ENCODE results near the gene SRPK1.
"Not testable (repeated sequence)": the region's sequence is repeated elsewhere in the genome, so short reads cannot be mapped to it uniquely, and the experiment has no call there.

SRPK1 gene

DNA sequence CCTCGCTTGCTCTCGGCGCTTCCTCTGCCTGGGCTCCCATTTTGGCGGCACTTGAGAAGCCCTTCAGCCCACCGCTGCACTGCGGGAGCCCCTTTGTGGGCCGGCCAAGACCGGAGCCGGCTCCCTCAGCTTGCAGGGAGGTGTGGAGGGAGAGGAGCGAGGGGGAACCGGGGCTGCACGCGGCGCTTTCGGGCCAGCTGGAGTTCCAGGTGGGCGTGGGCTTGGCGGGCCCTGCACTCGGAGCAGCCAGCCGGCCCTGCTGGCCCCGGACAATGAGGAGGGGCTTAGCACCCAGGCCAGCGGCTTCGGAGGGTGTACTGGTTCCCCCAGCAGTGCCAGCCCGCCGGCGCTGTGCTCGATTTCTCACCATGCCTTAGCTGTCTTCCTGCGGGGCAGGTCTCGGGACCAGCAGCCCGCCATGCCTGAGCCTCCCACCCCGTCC, 10.2 kb upstream of the SRPK1 start:
- no peaks in the 10 kb centered on the region for H3K9me3 ChIP-seq (ENCODE audit: insufficient read depth, low read depth, low read length)
- WGBS = 7% methylated on average over 30 of the region's 30 CpGs
- H3K27ac ChIP-seq (ENCODE audit: low read depth, low read length) = no peak overlapping the region
- peak overlapping the region; percentile 63 for H3K9ac ChIP-seq (ENCODE audit: low read depth, low read length)
- H3K4me1 ChIP-seq (ENCODE audit: insufficient read depth, low read length) = peaks cover 12% of the 10 kb centered on the region; the same call in 1 of the 2 replicates
- peaks cover 9% of the 10 kb centered on the region for H3K27me3 ChIP-seq (ENCODE audit: insufficient read depth, low read length)
- H3K4me3 ChIP-seq (ENCODE audit: low read length) = peak overlapping the region; percentile 47
- no peaks in the 10 kb centered on the region for H3K36me3 ChIP-seq (ENCODE audit: insufficient read depth, low read length)

DNA sequence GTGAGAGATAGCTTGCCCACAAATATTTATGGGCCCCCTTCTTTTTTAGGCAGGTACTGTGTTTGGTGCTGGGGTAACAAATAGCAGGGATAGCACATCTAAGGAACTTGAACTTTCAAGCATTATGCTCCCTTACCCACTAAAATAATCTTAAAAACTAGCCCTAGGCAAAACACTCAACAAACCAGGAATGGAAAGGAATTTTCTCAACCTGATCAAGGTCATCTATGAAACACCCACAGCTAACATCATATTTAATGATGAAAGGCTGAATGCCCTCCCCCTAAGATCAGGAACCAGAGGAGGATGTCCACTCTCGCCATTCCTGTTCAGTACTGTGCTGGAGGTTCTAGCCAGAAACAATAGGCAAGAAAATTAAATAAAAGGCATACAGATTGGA, 8.7 kb upstream of the SRPK1 start:
- Histone ChIP-seq H3K27me3 (ENCODE audit: insufficient read depth, low read length) (peaks cover 9% of the 10 kb centered on the region), H3K9ac (ENCODE audit: low read depth, low read length) (no peak overlapping the region), H3K36me3 (ENCODE audit: insufficient read depth, low read length) (no peaks in the 10 kb centered on the region), H3K27ac (ENCODE audit: low read depth, low read length) (no peak overlapping the region), H3K9me3 (ENCODE audit: insufficient read depth, low read depth, low read length) (no peaks in the 10 kb centered on the region), H3K4me3 (ENCODE audit: low read length) (no peak overlapping the region), H3K4me1 (ENCODE audit: insufficient read depth, low read length) (peaks cover 12% of the 10 kb centered on the region; the same call in 1 of the 2 replicates)
- WGBS = 85% methylated on average over 1 of the region's 1 CpG

DNA sequence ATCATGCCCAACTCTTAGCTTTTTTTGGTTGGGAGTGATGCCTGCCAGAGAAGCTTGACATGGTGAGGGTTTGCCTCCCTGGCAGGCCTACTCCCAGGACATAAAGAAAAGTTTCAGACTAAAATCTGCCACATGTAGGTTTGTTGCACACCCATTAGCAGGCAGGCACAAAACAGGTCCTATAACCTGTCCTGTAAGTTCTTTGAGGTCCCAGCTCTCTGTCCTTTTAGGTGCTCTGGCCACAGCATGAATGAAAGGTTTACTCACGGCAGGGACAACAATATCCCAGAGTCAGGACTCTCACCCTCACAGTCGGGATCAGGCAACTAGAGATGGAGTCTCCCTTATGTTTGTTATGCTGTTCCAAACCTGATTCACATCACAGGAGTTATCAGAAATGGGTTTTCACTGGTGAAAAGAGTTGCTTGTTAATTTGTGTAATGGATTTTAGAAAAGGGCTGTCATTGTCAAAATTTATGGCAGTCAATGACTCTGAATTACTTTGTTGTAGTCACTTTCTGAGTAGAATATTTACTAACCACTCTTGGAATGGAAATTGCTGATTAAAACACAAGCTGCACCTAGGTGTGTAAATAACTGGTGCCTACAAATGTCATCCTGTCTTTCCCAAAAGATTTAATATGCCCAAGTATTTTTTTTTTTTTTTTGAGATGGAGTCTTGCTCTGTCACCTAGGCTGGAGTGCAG, 5.8 kb upstream of the SRPK1 start:
- no peaks in the 10 kb centered on the region for H3K9me3 ChIP-seq (ENCODE audit: insufficient read depth, low read depth, low read length)
- 91% methylated on average over 2 of the region's 2 CpGs for WGBS
- H3K9ac ChIP-seq (ENCODE audit: low read depth, low read length) = no peak overlapping the region
- peaks cover 9% of the 10 kb centered on the region for H3K27me3 ChIP-seq (ENCODE audit: insufficient read depth, low read length)
- H3K4me1 ChIP-seq (ENCODE audit: insufficient read depth, low read length) = peaks cover 18% of the 10 kb centered on the region
- H3K4me3 ChIP-seq (ENCODE audit: low read length) = no peak overlapping the region
- H3K27ac ChIP-seq (ENCODE audit: low read depth, low read length) = no peak overlapping the region
- no peaks in the 10 kb centered on the region for H3K36me3 ChIP-seq (ENCODE audit: insufficient read depth, low read length)

DNA sequence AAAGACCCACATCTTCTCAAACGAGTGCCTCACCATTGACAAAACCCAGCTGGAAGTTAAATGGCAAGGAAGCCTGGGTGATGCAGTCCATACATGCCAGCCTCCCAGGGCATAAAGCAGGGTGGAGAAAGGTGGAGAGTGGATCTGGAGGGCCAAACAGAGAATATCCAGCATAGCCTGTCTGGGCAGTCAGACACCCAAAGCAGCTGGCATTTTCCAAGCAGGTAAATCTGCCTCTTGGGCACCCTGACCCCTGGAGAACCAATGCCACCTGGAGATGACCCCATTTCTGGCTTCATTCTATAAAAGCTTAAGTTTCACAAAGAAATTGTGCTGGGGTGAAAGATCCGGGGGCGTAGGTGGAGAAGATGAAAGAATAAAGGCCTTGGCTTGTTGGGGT, 5.1 kb upstream of the SRPK1 start:
- Histone ChIP-seq H3K36me3 (ENCODE audit: insufficient read depth, low read length) (no peaks in the 10 kb centered on the region), H3K4me1 (ENCODE audit: insufficient read depth, low read length) (peaks cover 22% of the 10 kb centered on the region), H3K27me3 (ENCODE audit: insufficient read depth, low read length) (peaks cover 8% of the 10 kb centered on the region), H3K27ac (ENCODE audit: low read depth, low read length) (no peak overlapping the region), H3K9me3 (ENCODE audit: insufficient read depth, low read depth, low read length) (no peaks in the 10 kb centered on the region), H3K4me3 (ENCODE audit: low read length) (no peak overlapping the region), H3K9ac (ENCODE audit: low read depth, low read length) (no peak overlapping the region)
- 92% methylated on average over 3 of the region's 3 CpGs for whole genome bisulfite sequencing

DNA sequence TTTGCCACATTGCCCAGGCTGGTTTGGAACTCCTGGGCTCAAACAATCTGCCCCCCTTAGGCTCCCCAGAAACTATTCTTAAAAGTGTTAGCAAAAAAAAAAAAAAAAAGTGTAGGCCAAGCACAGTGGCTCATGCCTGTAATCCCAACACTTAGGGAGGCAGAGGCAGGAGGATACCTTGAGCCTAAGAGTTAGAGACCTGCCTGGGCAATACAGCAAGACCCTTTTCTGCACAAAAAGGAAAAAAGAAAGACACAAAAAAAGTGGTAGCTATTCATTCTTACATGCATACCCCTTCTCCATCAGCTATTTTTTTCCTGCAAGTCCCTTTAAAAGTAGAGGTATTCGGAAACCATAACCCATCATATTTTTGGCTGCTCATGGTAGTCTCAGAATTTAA, 3.2 kb upstream of the SRPK1 start:
- WGBS = 89% methylated on average over 1 of the region's 1 CpG
- Histone ChIP-seq H3K4me1 (ENCODE audit: insufficient read depth, low read length) (peaks cover 15% of the 10 kb centered on the region), H3K9ac (ENCODE audit: low read depth, low read length) (no peak overlapping the region), H3K27ac (ENCODE audit: low read depth, low read length) (no peak overlapping the region), H3K4me3 (ENCODE audit: low read length) (no peak overlapping the region), H3K9me3 (ENCODE audit: insufficient read depth, low read depth, low read length) (no peaks in the 10 kb centered on the region), H3K36me3 (ENCODE audit: insufficient read depth, low read length) (no peaks in the 10 kb centered on the region), H3K27me3 (ENCODE audit: insufficient read depth, low read length) (no peaks in the 10 kb centered on the region)

DNA sequence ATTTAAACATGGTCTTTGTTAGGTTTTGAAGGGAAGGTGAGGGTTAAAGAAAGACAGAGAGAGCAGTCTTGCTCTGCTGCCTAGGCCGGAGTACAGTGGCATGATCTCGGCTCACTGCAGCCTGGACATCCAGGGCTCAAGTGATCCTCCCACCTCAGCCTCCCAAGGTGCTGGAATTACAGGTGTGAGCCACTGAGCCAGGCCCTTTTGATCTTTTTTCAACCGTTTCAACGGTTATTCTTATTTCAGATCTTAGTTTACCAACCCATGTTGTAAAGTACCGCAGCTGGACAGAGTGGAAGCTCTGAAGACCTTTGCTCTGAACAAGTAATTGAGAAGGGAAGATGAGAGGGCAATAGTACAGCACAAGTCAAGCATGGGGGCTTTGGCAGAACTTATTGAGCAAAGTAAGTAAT, 1.2 kb upstream of the SRPK1 start:
- H3K4me3 ChIP-seq (ENCODE audit: low read length) = no peak overlapping the region
- 85% methylated on average over 5 of the region's 5 CpGs for WGBS

DNA sequence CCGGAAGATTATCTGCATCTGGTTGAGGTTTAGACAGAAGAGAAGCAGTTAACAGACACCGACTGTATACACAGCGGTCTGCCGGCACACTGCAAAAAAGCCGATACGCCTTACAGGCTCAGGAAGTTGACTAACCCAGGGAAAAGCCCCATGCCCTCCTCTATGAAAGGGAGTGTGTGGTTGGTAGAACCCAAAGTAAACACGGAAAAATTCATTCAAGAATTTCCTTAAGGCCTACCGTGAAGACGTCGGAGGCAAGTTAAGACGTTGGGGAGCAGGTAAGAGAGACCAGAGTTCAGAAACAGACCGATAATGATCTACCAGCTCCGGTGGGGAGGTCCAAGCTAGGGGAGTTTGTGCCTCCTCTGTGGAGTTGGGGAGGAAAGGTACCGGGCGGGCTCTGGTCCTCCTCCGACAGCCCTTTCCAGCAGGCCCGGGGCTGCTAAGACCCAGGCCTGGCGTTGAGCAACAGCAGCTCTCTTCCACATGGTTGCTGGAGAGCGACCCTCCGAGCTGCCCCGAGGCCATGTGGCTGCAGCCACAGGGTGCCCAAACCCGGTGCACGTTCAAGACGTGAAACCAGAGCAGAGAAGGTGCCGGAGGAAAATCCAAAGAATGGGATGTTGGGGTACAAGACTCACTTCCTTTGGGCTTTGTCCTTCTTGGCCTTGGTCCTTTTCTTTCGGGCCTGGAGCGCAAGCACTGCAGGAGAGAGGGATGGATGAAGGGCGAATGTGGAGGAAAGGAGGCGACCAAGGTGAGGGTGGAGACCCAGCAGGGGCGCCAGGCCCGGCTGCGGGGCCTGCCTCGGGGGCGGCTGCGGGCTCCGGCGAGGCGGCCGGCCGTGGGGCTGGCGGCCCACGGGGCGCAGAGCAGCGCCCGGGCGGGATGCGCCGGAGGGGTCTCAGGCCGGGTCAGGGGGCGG, 809 bp downstream of the SRPK1 start:
- H3K27me3 ChIP-seq (ENCODE audit: insufficient read depth, low read length) = no peaks in the 10 kb centered on the region
- peak overlapping the region; percentile 96 for H3K4me3 ChIP-seq (ENCODE audit: low read length)
- peaks cover 18% of the 10 kb centered on the region for H3K4me1 ChIP-seq (ENCODE audit: insufficient read depth, low read length)
- peaks cover 25% of the 10 kb centered on the region for H3K36me3 ChIP-seq (ENCODE audit: insufficient read depth, low read length)
- H3K9ac ChIP-seq (ENCODE audit: low read depth, low read length) = peak overlapping the region; percentile 94
- H3K9me3 ChIP-seq (ENCODE audit: insufficient read depth, low read depth, low read length) = no peaks in the 10 kb centered on the region
- H3K27ac ChIP-seq (ENCODE audit: low read depth, low read length) = peak overlapping the region; percentile 64
- under 1% methylated on average over 50 of the region's 50 CpGs for WGBS

More for the DNA sequence above, 1.2 kb upstream of the SRPK1 start:
- Histone ChIP-seq H3K4me1 (ENCODE audit: insufficient read depth, low read length) (peaks cover 23% of the 10 kb centered on the region), H3K9me3 (ENCODE audit: insufficient read depth, low read depth, low read length) (no peaks in the 10 kb centered on the region), H3K27me3 (ENCODE audit: insufficient read depth, low read length) (no peaks in the 10 kb centered on the region), H3K36me3 (ENCODE audit: insufficient read depth, low read length) (peaks cover 10% of the 10 kb centered on the region), H3K9ac (ENCODE audit: low read depth, low read length) (no peak overlapping the region), H3K27ac (ENCODE audit: low read depth, low read length) (no peak overlapping the region)

DNA sequence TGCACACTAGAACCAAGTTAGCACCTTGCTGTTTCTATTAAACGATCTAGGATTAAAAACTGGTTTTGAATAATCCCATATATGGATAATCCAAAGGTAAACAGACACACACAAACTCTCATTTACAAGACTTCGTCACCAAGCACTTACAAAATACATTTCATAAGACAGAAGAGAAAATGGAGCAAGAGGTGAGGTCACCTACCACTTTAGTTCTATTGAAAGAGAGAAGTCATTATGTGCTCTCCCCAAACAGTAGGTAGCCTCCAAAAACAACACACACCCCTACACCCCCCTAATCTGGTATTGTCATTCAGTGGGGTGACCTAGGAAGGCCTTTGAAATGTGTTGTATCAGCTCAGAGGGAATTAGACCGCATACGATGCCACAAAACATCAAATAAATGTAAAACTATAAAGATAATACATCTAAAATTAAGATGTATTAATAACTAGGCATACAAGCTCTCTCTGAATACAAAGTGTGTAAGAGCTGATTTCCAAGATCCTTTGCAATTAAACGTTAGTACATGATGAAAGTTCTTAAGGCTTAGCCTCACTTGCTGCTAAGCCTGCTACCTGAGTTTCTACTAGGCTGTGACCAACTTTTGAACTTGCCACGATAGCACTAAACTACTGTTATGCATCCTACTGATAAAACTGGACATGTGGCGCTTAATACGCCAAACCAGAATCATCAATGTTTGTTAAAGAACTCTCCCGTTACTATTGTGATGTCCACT, 1.6 kb downstream of the SRPK1 start:
- no peaks in the 10 kb centered on the region for H3K27me3 ChIP-seq (ENCODE audit: insufficient read depth, low read length)
- peaks cover 31% of the 10 kb centered on the region for H3K36me3 ChIP-seq (ENCODE audit: insufficient read depth, low read length)
- WGBS = 10% methylated on average over 6 of the region's 9 CpGs
- no peaks in the 10 kb centered on the region for H3K9me3 ChIP-seq (ENCODE audit: insufficient read depth, low read depth, low read length)
- H3K4me3 ChIP-seq (ENCODE audit: low read length) = peak overlapping the region; percentile 96
- peak overlapping the region; percentile 64; the same call in 1 of the 2 replicates for H3K27ac ChIP-seq (ENCODE audit: low read depth, low read length)
- H3K4me1 ChIP-seq (ENCODE audit: insufficient read depth, low read length) = peaks cover 18% of the 10 kb centered on the region
- H3K9ac ChIP-seq (ENCODE audit: low read depth, low read length) = peak overlapping the region; percentile 94

DNA sequence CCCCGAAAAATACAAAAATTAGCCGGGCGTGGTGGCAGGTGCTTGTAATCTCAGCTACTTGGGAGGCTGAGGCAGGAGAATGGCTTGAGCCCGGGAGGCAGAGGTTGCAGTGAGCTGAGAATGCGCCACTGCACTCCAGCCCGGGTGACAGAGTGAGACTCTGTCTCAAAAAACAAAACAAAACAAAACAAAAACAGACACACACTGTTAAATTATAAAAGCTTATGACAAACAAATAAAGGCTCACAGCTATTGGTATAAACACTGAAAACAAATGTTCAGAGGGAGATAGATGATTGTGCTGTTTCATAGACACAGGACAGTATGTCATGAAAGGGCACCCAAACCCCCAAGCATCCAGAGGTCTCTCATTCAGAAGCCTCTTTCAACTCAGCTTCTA, 4.0 kb downstream of the SRPK1 start:
- H3K27ac ChIP-seq (ENCODE audit: low read depth, low read length); H3K4me3 ChIP-seq (ENCODE audit: low read length); H3K9ac ChIP-seq (ENCODE audit: low read depth, low read length); H3K27me3 ChIP-seq (ENCODE audit: insufficient read depth, low read length); H3K9me3 ChIP-seq (ENCODE audit: insufficient read depth, low read depth, low read length): not testable (repeated sequence)
- Histone ChIP-seq H3K36me3 (ENCODE audit: insufficient read depth, low read length) (peaks cover 48% of the 10 kb centered on the region), H3K4me1 (ENCODE audit: insufficient read depth, low read length) (peaks cover 14% of the 10 kb centered on the region)
- 91% methylated on average over 6 of the region's 6 CpGs for WGBS

DNA sequence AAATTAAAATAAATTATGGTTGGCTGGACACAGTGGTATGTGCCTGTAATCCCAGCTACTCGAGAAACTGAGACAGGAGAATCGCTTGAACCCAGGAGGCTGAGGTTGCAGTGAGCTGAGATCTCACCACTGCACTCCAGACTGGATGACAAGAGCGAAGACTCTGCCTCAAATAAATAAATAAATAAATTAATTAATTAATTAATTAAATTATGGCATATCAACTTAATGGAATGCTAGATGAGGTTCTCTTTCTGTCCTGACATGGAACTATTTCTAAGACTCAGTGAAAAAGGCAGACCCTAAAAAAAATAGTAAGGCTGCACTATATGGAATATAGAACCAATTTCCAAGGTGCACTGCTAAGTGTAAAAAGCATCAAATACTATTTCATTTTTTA, 4.8 kb downstream of the SRPK1 start:
- WGBS = 98% methylated on average over 2 of the region's 3 CpGs
- Histone ChIP-seq H3K36me3 (ENCODE audit: insufficient read depth, low read length) (peaks cover 57% of the 10 kb centered on the region), H3K4me1 (ENCODE audit: insufficient read depth, low read length) (peaks cover 7% of the 10 kb centered on the region), H3K27me3 (ENCODE audit: insufficient read depth, low read length) (no peaks in the 10 kb centered on the region), H3K9me3 (ENCODE audit: insufficient read depth, low read depth, low read length) (peaks cover 9% of the 10 kb centered on the region), H3K9ac (ENCODE audit: low read depth, low read length) (no peak overlapping the region), H3K27ac (ENCODE audit: low read depth, low read length) (no peak overlapping the region), H3K4me3 (ENCODE audit: low read length) (no peak overlapping the region)

DNA sequence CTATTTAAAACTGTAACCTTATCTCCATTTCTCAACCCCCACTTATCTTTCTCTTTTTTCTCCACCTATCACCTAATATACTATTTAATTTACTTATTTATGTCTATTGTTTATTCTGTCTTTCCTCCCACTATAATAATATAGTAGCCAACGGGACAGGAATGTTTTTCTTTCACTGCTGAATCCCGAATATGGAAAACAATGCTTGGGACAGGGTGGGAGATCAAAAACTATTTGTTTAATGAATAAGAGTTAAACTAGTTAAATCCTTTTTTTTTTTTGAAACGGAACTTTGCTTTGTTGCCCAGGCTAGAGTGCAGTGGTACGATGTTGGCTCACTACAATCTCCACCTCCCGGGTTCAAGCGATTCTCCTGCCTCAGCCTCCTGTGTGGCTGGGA, 6.4 kb downstream of the SRPK1 start:
- Histone ChIP-seq H3K4me1 (ENCODE audit: insufficient read depth, low read length) (peaks cover 7% of the 10 kb centered on the region), H3K9ac (ENCODE audit: low read depth, low read length) (no peak overlapping the region), H3K36me3 (ENCODE audit: insufficient read depth, low read length) (peaks cover 71% of the 10 kb centered on the region), H3K4me3 (ENCODE audit: low read length) (no peak overlapping the region), H3K9me3 (ENCODE audit: insufficient read depth, low read depth, low read length) (peaks cover 22% of the 10 kb centered on the region), H3K27ac (ENCODE audit: low read depth, low read length) (no peak overlapping the region), H3K27me3 (ENCODE audit: insufficient read depth, low read length) (no peaks in the 10 kb centered on the region)
- 96% methylated on average over 6 of the region's 6 CpGs for WGBS

Data from HUES64 (cell line).